ENCODE data around the gene HTR2C.

Gene HTR2C

DNA sequence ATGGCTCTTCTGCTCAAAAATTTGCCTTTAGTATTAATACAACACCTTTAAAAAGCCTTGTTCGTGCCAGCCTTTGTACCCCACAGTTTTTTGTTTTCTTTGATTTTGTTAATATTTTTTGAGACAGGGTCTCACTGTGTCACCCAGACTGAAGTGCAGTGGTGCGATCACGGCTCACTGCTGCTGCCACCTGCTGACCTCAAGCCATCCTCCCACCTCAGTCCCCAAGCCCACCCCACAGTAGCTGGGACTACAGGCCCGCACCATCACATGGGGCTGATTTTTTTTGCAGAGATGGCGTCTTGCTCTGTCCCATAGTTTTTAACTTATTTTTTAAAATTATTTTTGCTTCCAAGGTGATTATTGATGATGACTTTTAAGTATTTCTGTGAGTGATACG lies 134.0 kb downstream of the HTR2C start:
- Histone ChIP-seq H3K4me2 (ENCODE audit: low read length) (no peak overlapping the region), H3K4me1 (ENCODE audit: control insufficient read depth, insufficient read depth, low read length) (no peaks in the 10 kb centered on the region), H3K4me3 (ENCODE audit: low read length) (no peak overlapping the region), H3K36me3 (ENCODE audit: insufficient read depth, low read length) (no peaks in the 10 kb centered on the region), H3K9me3 (replicated peaks; ENCODE audit: low read length) (no peaks in the 10 kb centered on the region), H3K9ac (ENCODE audit: low read depth, low read length) (no peak overlapping the region), H3K27me3 (ENCODE audit: control insufficient read depth, insufficient read depth, low read length) (peaks cover 3% of the 10 kb centered on the region)

DNA sequence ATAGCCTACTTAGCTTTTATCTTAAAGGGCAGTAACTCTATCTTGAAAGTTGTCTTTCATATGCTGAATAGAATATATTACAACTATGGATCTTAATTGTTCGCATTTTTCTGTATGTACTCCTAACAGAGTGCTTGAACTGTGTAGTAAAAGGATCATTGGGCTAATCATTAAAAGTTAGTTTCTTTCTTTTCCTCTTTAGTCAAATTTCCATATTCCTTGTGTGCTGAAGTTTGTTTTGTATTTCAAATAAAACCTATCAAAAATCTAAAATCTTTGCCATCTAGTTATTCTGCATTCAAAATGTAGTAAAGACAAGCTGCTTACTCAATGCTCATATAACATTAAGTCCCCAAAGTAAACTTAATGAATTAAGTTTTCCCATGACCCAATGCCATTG lies 182.7 kb downstream of the HTR2C start:
- H3K9me3 ChIP-seq (replicated peaks; ENCODE audit: low read length): no peaks in the 10 kb centered on the region
- no peaks in the 10 kb centered on the region for H3K36me3 ChIP-seq (ENCODE audit: insufficient read depth, low read length)
- H3K27me3 ChIP-seq (ENCODE audit: control insufficient read depth, insufficient read depth, low read length): peaks cover 3% of the 10 kb centered on the region
- H3K4me3 ChIP-seq (ENCODE audit: low read length): no peak overlapping the region
- no peak overlapping the region for H3K4me2 ChIP-seq (ENCODE audit: low read length)
- no peak overlapping the region for H3K9ac ChIP-seq (ENCODE audit: low read depth, low read length)
- H3K4me1 ChIP-seq (ENCODE audit: control insufficient read depth, insufficient read depth, low read length): no peaks in the 10 kb centered on the region

DNA sequence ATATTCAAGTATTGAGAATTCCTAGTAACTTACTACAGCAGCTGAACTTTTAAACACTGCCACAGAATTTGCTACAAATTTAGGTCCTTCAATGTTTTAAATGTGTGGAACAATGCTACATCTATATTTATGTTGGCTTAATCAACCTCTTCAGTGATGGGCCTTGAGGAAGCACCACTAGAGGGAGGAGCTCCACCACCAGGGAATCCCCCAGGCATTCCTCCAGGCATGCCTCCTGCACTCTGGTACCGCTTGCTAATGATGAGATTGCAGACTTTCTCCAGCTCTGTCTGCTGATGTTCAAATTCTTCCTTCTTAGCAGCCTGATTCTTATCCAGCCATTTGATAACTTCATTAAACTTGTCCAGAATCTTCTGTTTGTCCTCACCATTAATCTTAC lies 190.8 kb downstream of the HTR2C start:
- Histone ChIP-seq H3K27me3 (ENCODE audit: control insufficient read depth, insufficient read depth, low read length) (peaks cover 12% of the 10 kb centered on the region), H3K36me3 (ENCODE audit: insufficient read depth, low read length) (no peaks in the 10 kb centered on the region), H3K9me3 (replicated peaks; ENCODE audit: low read length) (no peaks in the 10 kb centered on the region), H3K4me2 (ENCODE audit: low read length) (no peak overlapping the region), H3K9ac (ENCODE audit: low read depth, low read length) (no peak overlapping the region), H3K4me3 (ENCODE audit: low read length) (no peak overlapping the region), H3K4me1 (ENCODE audit: control insufficient read depth, insufficient read depth, low read length) (no peaks in the 10 kb centered on the region)

DNA sequence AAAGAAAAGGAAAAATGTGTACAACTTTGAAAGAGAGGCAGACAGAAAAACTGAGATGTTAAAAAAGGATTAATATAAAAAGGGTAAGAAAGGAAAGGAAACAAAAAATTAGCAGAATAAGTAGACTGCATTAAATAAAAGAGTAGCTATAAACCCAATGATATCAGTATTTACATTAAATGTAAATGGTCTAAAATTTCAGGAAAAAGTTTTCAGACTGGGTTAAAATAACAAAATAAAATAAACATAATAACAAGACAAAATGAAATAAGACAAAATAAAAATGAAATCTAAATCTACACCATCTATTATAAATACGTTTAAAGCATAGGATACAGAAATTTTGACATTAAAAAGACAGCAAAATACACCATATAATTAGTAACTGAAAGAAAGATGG lies 199.0 kb downstream of the HTR2C start:
- Histone ChIP-seq H3K9me3 (replicated peaks; ENCODE audit: low read length) (no peaks in the 10 kb centered on the region), H3K9ac (ENCODE audit: low read depth, low read length) (no peak overlapping the region), H3K4me3 (ENCODE audit: low read length) (no peak overlapping the region), H3K27me3 (ENCODE audit: control insufficient read depth, insufficient read depth, low read length) (peaks cover 5% of the 10 kb centered on the region), H3K36me3 (ENCODE audit: insufficient read depth, low read length) (no peaks in the 10 kb centered on the region), H3K4me1 (ENCODE audit: control insufficient read depth, insufficient read depth, low read length) (no peaks in the 10 kb centered on the region), H3K4me2 (ENCODE audit: low read length) (no peak overlapping the region)

DNA sequence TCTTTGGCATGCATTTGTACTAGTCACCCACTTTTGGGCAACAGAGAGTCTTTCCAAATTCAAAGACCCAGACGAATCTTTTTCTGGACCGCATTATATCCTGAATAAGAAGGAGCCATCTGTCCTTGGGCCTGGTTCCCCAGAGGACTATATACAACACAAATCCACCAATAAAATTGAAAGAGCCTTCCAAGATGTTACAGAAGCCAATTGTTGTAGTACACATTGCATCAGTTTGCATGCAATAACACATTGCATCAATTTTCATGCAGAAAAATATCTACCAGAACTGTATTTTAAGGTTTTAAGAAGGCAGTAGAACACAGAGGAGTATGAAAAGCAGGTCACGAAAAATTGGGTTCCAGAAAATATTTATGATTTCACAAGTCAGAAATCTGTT lies 203.2 kb downstream of the HTR2C start:
- Histone ChIP-seq H3K4me3 (ENCODE audit: low read length) (no peak overlapping the region), H3K4me2 (ENCODE audit: low read length) (no peak overlapping the region), H3K27me3 (ENCODE audit: control insufficient read depth, insufficient read depth, low read length) (no peaks in the 10 kb centered on the region), H3K9ac (ENCODE audit: low read depth, low read length) (no peak overlapping the region), H3K4me1 (ENCODE audit: control insufficient read depth, insufficient read depth, low read length) (no peaks in the 10 kb centered on the region), H3K9me3 (replicated peaks; ENCODE audit: low read length) (no peaks in the 10 kb centered on the region), H3K36me3 (ENCODE audit: insufficient read depth, low read length) (no peaks in the 10 kb centered on the region)

DNA sequence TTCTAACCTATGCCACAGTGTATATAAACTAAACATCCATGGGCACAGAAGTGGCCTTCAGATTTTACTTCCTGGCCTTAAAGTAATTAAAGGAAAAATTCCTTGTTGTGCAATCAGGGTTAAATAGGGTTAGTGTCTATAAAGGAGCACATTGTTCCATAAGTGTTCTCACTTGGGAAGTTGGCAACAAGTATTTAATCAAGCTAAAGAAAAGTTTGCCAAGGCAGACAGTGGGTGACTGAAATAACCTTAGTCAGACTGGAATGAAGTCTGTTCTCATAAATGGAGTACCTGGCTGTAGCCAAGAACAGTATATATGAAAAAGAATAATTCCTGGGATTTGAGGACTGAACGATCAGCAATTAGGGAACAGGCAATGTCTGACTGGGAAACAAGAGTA lies 213.6 kb downstream of the HTR2C start:
- no peaks in the 10 kb centered on the region for H3K9me3 ChIP-seq (replicated peaks; ENCODE audit: low read length)
- no peaks in the 10 kb centered on the region for H3K4me1 ChIP-seq (ENCODE audit: control insufficient read depth, insufficient read depth, low read length)
- H3K9ac ChIP-seq (ENCODE audit: low read depth, low read length): no peak overlapping the region
- H3K4me3 ChIP-seq (ENCODE audit: low read length): no peak overlapping the region
- no peak overlapping the region for H3K4me2 ChIP-seq (ENCODE audit: low read length)
- H3K36me3 ChIP-seq (ENCODE audit: insufficient read depth, low read length): no peaks in the 10 kb centered on the region
- no peaks in the 10 kb centered on the region for H3K27me3 ChIP-seq (ENCODE audit: control insufficient read depth, insufficient read depth, low read length)

DNA sequence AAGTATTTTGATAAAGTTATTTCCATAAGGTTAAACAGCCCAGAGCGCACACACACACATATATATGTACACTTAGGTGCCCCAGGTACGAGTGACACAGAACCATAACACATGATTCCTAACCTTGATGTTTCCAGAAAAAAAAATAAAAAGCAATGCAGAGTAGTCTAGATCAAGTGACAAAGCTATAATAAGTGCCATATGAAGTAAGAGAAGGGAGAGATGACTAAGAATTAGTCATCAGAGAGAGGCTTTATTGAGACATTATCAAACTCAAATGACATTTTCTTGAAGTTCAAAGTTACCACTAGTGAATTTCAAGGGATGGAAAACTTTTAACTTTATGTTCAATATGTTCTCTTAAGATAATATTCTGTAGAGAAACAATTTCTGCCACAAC lies 215.0 kb downstream of the HTR2C start:
- no peaks in the 10 kb centered on the region for H3K4me1 ChIP-seq (ENCODE audit: control insufficient read depth, insufficient read depth, low read length)
- no peak overlapping the region for H3K4me2 ChIP-seq (ENCODE audit: low read length)
- no peaks in the 10 kb centered on the region for H3K36me3 ChIP-seq (ENCODE audit: insufficient read depth, low read length)
- no peak overlapping the region for H3K4me3 ChIP-seq (ENCODE audit: low read length)
- H3K9ac ChIP-seq (ENCODE audit: low read depth, low read length): no peak overlapping the region
- no peaks in the 10 kb centered on the region for H3K9me3 ChIP-seq (replicated peaks; ENCODE audit: low read length)
- H3K27me3 ChIP-seq (ENCODE audit: control insufficient read depth, insufficient read depth, low read length): no peaks in the 10 kb centered on the region

DNA sequence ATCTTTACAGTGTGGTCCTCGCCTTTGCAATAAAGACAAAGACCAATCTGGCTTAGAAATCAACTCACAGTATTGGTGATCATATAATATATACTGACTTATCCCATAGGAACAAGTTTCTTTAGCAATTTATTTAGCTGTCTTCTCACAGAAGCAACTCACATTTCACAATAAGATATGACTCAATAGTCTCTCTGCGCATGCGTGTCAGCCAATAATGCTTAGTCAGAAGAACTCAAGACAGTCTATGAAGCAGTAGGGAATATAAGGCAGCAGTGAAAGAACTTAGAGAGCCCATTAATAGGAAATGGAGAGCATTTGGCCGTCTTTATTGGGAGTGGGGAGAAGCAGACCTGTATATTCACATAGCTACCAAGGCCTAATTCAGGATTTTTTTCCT lies 216.8 kb downstream of the HTR2C start:
- Histone ChIP-seq H3K27me3 (ENCODE audit: control insufficient read depth, insufficient read depth, low read length) (no peaks in the 10 kb centered on the region), H3K4me3 (ENCODE audit: low read length) (no peak overlapping the region), H3K9ac (ENCODE audit: low read depth, low read length) (no peak overlapping the region), H3K36me3 (ENCODE audit: insufficient read depth, low read length) (no peaks in the 10 kb centered on the region), H3K4me2 (ENCODE audit: low read length) (no peak overlapping the region), H3K4me1 (ENCODE audit: control insufficient read depth, insufficient read depth, low read length) (no peaks in the 10 kb centered on the region), H3K9me3 (replicated peaks; ENCODE audit: low read length) (no peaks in the 10 kb centered on the region)

DNA sequence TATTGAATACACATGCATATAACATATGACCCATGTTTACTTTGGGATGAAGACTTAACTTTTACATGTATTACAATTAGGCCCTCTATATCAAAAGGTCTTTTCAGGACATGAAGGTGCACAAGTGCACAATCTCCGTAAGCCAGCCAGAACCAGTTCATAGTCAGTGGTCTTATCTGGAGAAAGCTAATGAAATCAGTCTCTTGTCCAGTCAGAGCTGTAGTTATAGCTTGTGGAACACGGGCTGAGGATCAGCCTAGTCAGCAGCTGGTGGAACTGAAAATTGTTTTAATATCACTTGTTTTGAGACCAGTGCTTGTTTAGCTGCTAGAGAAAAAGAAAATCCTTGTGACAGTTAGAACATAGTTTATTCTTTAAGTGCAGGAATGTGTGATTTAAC lies 235.6 kb downstream of the HTR2C start:
- Histone ChIP-seq H3K36me3 (ENCODE audit: insufficient read depth, low read length) (no peaks in the 10 kb centered on the region), H3K4me2 (ENCODE audit: low read length) (no peak overlapping the region), H3K9me3 (replicated peaks; ENCODE audit: low read length) (no peaks in the 10 kb centered on the region), H3K4me1 (ENCODE audit: control insufficient read depth, insufficient read depth, low read length) (no peaks in the 10 kb centered on the region), H3K27me3 (ENCODE audit: control insufficient read depth, insufficient read depth, low read length) (peaks cover 4% of the 10 kb centered on the region), H3K9ac (ENCODE audit: low read depth, low read length) (no peak overlapping the region), H3K4me3 (ENCODE audit: low read length) (no peak overlapping the region)

DNA sequence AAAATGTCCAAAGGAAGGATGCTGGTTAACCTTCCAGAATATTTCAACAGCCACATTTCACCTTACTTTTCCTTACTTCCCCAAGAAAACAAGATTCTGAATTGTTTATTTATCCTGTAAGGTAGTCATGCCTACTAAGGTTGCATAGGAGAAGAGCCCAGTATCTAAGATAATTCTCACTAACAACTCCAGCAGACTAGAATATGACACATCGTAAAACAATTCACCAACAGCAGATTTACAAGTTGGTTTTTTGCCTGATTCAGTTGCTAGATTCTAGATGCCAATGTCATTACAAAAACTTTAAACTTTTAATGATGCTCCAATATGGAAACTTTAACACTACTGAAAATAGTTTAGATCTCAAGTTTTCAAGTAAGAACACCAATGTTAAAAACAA lies 257.2 kb downstream of the HTR2C start:
- Histone ChIP-seq H3K4me2 (ENCODE audit: low read length) (no peak overlapping the region), H3K9ac (ENCODE audit: low read depth, low read length) (no peak overlapping the region), H3K4me1 (ENCODE audit: control insufficient read depth, insufficient read depth, low read length) (no peaks in the 10 kb centered on the region), H3K4me3 (ENCODE audit: low read length) (no peak overlapping the region), H3K36me3 (ENCODE audit: insufficient read depth, low read length) (no peaks in the 10 kb centered on the region), H3K27me3 (ENCODE audit: control insufficient read depth, insufficient read depth, low read length) (no peaks in the 10 kb centered on the region), H3K9me3 (replicated peaks; ENCODE audit: low read length) (no peaks in the 10 kb centered on the region)

DNA sequence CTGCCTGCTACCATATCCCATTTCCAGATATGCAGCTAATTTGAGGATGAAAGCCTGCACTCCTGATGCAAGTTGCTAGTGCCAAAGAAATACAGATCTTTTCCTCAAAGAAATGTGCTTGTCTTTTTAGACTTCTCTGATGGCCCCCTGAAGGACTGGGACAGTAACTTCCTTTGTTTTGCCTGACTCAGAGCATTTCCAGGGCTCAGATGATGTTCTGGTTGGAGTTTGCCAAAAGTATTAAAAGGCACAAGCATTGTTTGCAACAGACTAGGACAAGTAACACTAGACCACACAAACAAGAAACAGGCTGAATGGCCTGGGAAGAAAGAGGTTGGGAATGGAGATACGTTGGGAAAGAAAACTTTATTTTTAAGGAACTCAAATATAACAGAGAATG lies 258.3 kb downstream of the HTR2C start:
- Histone ChIP-seq H3K9ac (ENCODE audit: low read depth, low read length) (no peak overlapping the region), H3K36me3 (ENCODE audit: insufficient read depth, low read length) (no peaks in the 10 kb centered on the region), H3K9me3 (replicated peaks; ENCODE audit: low read length) (no peaks in the 10 kb centered on the region)

DNA sequence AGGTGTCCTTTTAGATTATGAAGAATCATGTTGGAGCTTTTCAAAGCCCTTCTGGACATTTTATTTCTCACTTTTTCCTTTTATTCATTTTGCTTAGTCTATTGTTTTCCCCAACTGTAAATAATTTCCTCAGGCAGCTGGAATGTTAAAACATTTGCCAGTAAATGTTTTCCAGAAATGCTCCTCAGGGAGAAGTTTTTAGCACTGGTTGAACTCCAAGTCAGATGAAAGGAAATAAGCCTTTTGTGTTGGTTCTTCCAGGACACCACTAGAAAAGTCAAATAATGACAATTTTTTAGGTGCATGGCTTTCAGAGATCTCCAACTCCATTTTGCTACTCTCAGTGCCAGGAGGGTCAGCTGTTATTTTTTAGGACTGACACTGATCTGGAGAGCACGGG lies 305.6 kb downstream of the HTR2C start:
- Histone ChIP-seq H3K4me1 (ENCODE audit: control insufficient read depth, insufficient read depth, low read length) (no peaks in the 10 kb centered on the region), H3K9ac (ENCODE audit: low read depth, low read length) (no peak overlapping the region), H3K4me3 (ENCODE audit: low read length) (no peak overlapping the region), H3K4me2 (ENCODE audit: low read length) (no peak overlapping the region), H3K36me3 (ENCODE audit: insufficient read depth, low read length) (no peaks in the 10 kb centered on the region), H3K9me3 (replicated peaks; ENCODE audit: low read length) (no peaks in the 10 kb centered on the region), H3K27me3 (ENCODE audit: control insufficient read depth, insufficient read depth, low read length) (peaks cover 7% of the 10 kb centered on the region)

More for the DNA sequence above, 258.3 kb downstream of the HTR2C start:
- no peaks in the 10 kb centered on the region for H3K4me1 ChIP-seq (ENCODE audit: control insufficient read depth, insufficient read depth, low read length)
- no peaks in the 10 kb centered on the region for H3K27me3 ChIP-seq (ENCODE audit: control insufficient read depth, insufficient read depth, low read length)
- no peak overlapping the region for H3K4me3 ChIP-seq (ENCODE audit: low read length)
- no peak overlapping the region for H3K4me2 ChIP-seq (ENCODE audit: low read length)

All from skeletal muscle satellite cell (primary cell).